ENCODE measurements around the gene SEC16B.

GRCh38 chr1:177935638-177936415 is 34.0 kb downstream of the SEC16B start:
- TF ChIP-seq YY1 (IDR thresholded peaks at IDR 0.05; ENCODE audit: low read depth) (no peak), RAD21 (IDR thresholded peaks at IDR 0.05; ENCODE audit: low read depth) (no peak), EP300 (IDR thresholded peaks at IDR 0.05; ENCODE audit: borderline replicate concordance) (no peak), TAF1 (IDR thresholded peaks at IDR 0.05; ENCODE audit: low read depth) (no peak), CEBPB (IDR thresholded peaks at IDR 0.05) (no peak), EGR1 (IDR thresholded peaks at IDR 0.05) (no peak), MAX (IDR thresholded peaks at IDR 0.05) (no peak), CREB1 (IDR thresholded peaks at IDR 0.05; ENCODE audit: low read depth) (no peak), REST (IDR thresholded peaks at IDR 0.05; ENCODE audit: low read depth) (no peak), TEAD4 (IDR thresholded peaks at IDR 0.05) (no peak), USF1 (IDR thresholded peaks at IDR 0.05) (no peak), FOXM1 (IDR thresholded peaks at IDR 0.05; ENCODE audit: borderline replicate concordance, low read depth) (no peak), TCF12 (IDR thresholded peaks at IDR 0.05; ENCODE audit: low read depth) (no peak)

All from Ishikawa (cell line).